Fibroblast of villous mesenchyme (primary cell): Measurements from ENCODE around the gene STRN4. TPM values are rescaled to one million over a fixed set of nuclear protein-coding genes. Genes with fewer than 3 reads are reported as not detected.

Source experiments
- DNase-seq: peaks from one replicate; pipeline ENCODE4 v3.0.0-alpha.2; 2010; ENCODE audit warnings: low read depth
- H3K4me3 ChIP-seq: 2 replicates; pipeline ENCODE4 v1.5.1; 2011; ENCODE audit warnings: low read depth, mild to moderate bottlenecking, low read length
- CTCF ChIP-seq: IDR thresholded peaks from 2 replicates; pipeline ENCODE4 v1.5.1; 2012; ENCODE audit warnings: low read depth, mild to moderate bottlenecking, low read length; ENCODE audit not compliant: insufficient read depth
- total RNA-seq: library from RNA; depleted of rRNA; stranded (reverse); fragments of >200 nt; gene quantifications from 2 replicates; pipeline ENCODE4 v1.2.3, GENCODE V29; 2012

STRN4 gene
- total RNA-seq, 1 donor, result 66.5 TPM

- no peak for DNase-seq
- TF ChIP-seq CTCF, result no peak
- no peak overlapping the region for H3K4me3 ChIP-seq
These were observed 14.7 kb downstream of the STRN4 start for GRCh38 chr19:46731584-46731983.

- DNase-seq, result peak; percentile 78
- TF ChIP-seq CTCF, result no peak
- H3K4me3 ChIP-seq, result no peak overlapping the region
These were observed 15.2 kb downstream of the STRN4 start for GRCh38 chr19:46731007-46731501.

- TF ChIP-seq CTCF, result no peak
- no peak for DNase-seq
- no peak overlapping the region for H3K4me3 ChIP-seq
These were observed 15.7 kb downstream of the STRN4 start for GRCh38 chr19:46730595-46730994.

- H3K4me3 ChIP-seq, result no peak overlapping the region
- no peak for TF ChIP-seq CTCF
These were observed 16.1 kb downstream of the STRN4 start for GRCh38 chr19:46730187-46730586.

GRCh38 chr19:46729696-46730095 is 16.6 kb downstream of the STRN4 start:
- no peak for DNase-seq
- no peak overlapping the region for H3K4me3 ChIP-seq
- TF ChIP-seq CTCF, result no peak

More at GRCh38 chr19:46730187-46730586, 16.1 kb downstream of the STRN4 start:
- DNase-seq, result no peak

- DNase-seq, result peak; percentile 56
- peak; percentile 91 for TF ChIP-seq CTCF
- no peak overlapping the region for H3K4me3 ChIP-seq
These were observed 17.4 kb downstream of the STRN4 start for GRCh38 chr19:46728693-46729339.

- H3K4me3 ChIP-seq, result no peak overlapping the region
- no peak for TF ChIP-seq CTCF
- no peak for DNase-seq
These were observed 18.0 kb downstream of the STRN4 start for GRCh38 chr19:46728208-46728607.
